ENCODE measurements around the gene PET100.
A peak's percentile ranks its signal among the peaks of the same experiment; 100 is the strongest.

The PET100 gene

GRCh38 chr19:7629347-7630054, at the start of gene PET100, which contains the start of gene XAB2:
TSS of gene PET100 (plus strand) at chr19:7629793. CDS start at chr19:7629834, 41 bp downstream.
TSS of gene XAB2 (minus strand) at chr19:7629545. CDS start at chr19:7629527, 18 bp downstream.
- H3K9me3 ChIP-seq (ENCODE audit: low read length), result no peaks in the 10 kb centered on the region
- peak within 1 kb of the TSS; percentile 90 for H3K4me3 ChIP-seq (ENCODE audit: low read length)
- H2AFZ ChIP-seq (ENCODE audit: low read depth, low read length), result no peak within 1 kb of the TSS
- no peaks in the 10 kb centered on the region for H3K27me3 ChIP-seq (ENCODE audit: insufficient read depth, low read length)
- H3K4me1 ChIP-seq (ENCODE audit: insufficient read depth, low read length), result peaks cover 22% of the 10 kb centered on the region
- peaks cover 20% of the 10 kb centered on the region for H3K36me3 ChIP-seq (ENCODE audit: insufficient read depth, low read length)

- Histone ChIP-seq H3K9me3 (ENCODE audit: low read length) (no peaks in the 10 kb centered on the region), H3K4me1 (ENCODE audit: insufficient read depth, low read length) (no peaks in the 10 kb centered on the region), H3K4me3 (ENCODE audit: low read length) (no peak overlapping the region), H3K36me3 (ENCODE audit: insufficient read depth, low read length) (no peaks in the 10 kb centered on the region), H2AFZ (ENCODE audit: low read depth, low read length) (no peak overlapping the region), H3K27me3 (ENCODE audit: insufficient read depth, low read length) (peaks cover 7% of the 10 kb centered on the region)
Observed at GRCh38 chr19:7582446-7582845, 47.1 kb upstream of the PET100 start.

DNA sequence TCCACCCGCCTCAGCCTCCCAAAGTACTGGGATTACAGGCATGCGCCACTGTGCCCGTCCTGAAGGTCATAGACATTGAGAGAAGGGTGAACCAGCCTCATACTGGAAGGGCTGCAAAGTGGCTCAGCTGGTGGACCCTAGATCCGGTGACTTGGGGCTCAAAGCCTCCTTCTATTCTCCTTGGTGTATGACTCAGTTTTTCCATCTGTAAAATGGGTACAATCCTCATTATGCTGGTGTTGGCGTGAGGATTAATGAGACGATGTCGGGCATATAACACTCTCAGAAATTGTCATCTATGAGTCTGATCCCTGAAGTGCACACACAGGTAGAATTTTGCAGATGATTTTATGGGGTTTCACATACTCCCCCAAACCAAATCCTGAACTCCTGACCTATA, 39.8 kb upstream of the PET100 start:
- peaks cover 3% of the 10 kb centered on the region for H3K27me3 ChIP-seq (ENCODE audit: insufficient read depth, low read length)

DNA sequence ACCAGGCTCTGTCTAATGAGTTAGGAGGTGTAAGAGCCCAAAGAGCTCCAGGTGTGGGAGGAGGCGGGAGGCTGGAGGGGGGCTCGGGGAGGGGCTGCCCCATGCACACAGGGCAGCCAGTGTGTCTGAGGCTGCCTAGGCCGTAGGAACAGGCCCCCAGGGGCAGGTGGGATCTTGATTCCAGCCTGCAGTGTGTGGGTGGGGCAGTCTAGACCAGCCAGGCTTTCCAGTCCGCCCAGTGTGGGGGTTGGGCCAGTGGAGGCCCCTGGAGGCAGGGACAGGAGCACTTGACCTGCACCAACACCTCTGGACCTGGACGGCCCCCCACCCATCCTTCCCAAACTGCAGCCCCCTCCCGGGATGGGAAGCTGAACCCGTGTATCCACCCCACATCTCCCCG, 39.3 kb upstream of the PET100 start:
- Histone ChIP-seq H3K4me1 (ENCODE audit: insufficient read depth, low read length) (no peaks in the 10 kb centered on the region), H3K36me3 (ENCODE audit: insufficient read depth, low read length) (no peaks in the 10 kb centered on the region), H2AFZ (ENCODE audit: low read depth, low read length) (no peak overlapping the region), H3K4me3 (ENCODE audit: low read length) (no peak overlapping the region), H3K9me3 (ENCODE audit: low read length) (no peaks in the 10 kb centered on the region), H3K27me3 (ENCODE audit: insufficient read depth, low read length) (peaks cover 3% of the 10 kb centered on the region)

More for the DNA sequence above, 39.8 kb upstream of the PET100 start:
- Histone ChIP-seq H3K4me1 (ENCODE audit: insufficient read depth, low read length) (no peaks in the 10 kb centered on the region), H2AFZ (ENCODE audit: low read depth, low read length) (no peak overlapping the region), H3K36me3 (ENCODE audit: insufficient read depth, low read length) (no peaks in the 10 kb centered on the region), H3K9me3 (ENCODE audit: low read length) (no peaks in the 10 kb centered on the region), H3K4me3 (ENCODE audit: low read length) (no peak overlapping the region)

DNA sequence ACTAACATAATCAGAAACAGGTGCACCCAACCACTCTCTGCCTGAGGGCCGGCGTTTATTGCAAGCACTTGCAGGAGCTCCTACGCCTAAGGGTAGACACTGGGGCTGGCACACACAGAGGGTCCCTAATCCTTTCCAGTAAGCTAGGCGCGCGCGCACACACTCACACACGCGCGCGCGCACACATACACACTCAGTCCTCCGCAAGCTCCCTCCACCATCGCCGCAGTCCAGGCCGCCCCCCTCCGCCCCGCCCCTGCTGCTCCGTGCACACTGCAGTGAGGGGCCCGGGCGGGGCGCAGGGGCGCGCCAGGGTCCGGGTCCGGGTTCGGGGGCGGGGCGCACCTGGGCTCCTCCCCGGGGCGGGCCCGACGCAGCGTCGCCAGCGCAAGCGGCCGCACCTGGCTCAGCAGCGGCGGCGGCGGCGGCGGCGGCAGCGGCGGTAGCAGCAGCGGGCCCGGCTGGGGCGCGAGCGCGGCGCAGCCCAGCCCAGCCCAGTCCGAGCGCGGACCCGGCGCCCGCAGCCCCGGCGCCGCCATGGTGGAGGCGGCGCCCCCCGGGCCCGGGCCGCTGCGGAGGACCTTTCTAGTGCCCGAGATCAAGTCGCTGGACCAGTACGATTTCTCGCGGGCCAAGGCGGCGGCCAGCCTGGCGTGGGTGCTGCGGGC, 34.0 kb upstream of the PET100 start, which contains the start of gene CAMSAP3:
CAMSAP3 (plus strand) TSS at position 398 of the 668 bp plus-strand sequence; CDS start at position 538, 140 bp downstream.
- Histone ChIP-seq H3K36me3 (ENCODE audit: insufficient read depth, low read length) (no peaks in the 10 kb centered on the region), H3K4me1 (ENCODE audit: insufficient read depth, low read length) (peaks cover 3% of the 10 kb centered on the region), H3K27me3 (ENCODE audit: insufficient read depth, low read length) (peaks cover 3% of the 10 kb centered on the region), H3K4me3 (ENCODE audit: low read length) (peak within 1 kb of the TSS; percentile 56), H2AFZ (ENCODE audit: low read depth, low read length) (peak within 1 kb of the TSS; percentile 84), H3K9me3 (ENCODE audit: low read length) (no peaks in the 10 kb centered on the region)

- H3K4me1 ChIP-seq (ENCODE audit: insufficient read depth, low read length), result peaks cover 3% of the 10 kb centered on the region
- H2AFZ ChIP-seq (ENCODE audit: low read depth, low read length), result no peak overlapping the region
- no peaks in the 10 kb centered on the region for H3K36me3 ChIP-seq (ENCODE audit: insufficient read depth, low read length)
- no peaks in the 10 kb centered on the region for H3K9me3 ChIP-seq (ENCODE audit: low read length)
- peak overlapping the region; percentile 56 for H3K4me3 ChIP-seq (ENCODE audit: low read length)
- peaks cover 3% of the 10 kb centered on the region for H3K27me3 ChIP-seq (ENCODE audit: insufficient read depth, low read length)
Observed at GRCh38 chr19:7596211-7596937, 33.2 kb upstream of the PET100 start.

DNA sequence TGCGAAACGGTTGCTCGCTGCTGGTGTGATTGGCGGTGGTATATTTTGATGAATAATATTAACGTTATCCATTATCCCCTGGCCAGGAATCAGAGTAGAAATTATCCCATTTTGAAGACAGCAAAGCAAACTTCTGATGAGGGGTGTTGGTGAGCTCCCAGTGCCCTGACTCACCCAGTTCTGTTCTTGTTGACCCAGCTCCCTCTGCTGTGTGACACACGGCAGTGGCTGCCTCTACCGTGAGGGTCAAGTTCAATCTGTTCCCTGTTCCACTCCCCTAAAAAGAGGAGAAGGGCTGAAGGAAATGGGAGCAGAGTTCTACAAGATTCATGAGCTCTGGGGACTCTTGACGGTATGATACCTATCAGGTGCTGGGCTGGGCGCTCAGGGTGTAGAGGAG, 31.9 kb upstream of the PET100 start:
- Histone ChIP-seq H3K9me3 (ENCODE audit: low read length) (no peaks in the 10 kb centered on the region), H2AFZ (ENCODE audit: low read depth, low read length) (no peak overlapping the region), H3K27me3 (ENCODE audit: insufficient read depth, low read length) (no peaks in the 10 kb centered on the region), H3K36me3 (ENCODE audit: insufficient read depth, low read length) (no peaks in the 10 kb centered on the region), H3K4me1 (ENCODE audit: insufficient read depth, low read length) (peaks cover 3% of the 10 kb centered on the region), H3K4me3 (ENCODE audit: low read length) (no peak overlapping the region)

- Histone ChIP-seq H3K4me1 (ENCODE audit: insufficient read depth, low read length) (peaks cover 3% of the 10 kb centered on the region), H3K36me3 (ENCODE audit: insufficient read depth, low read length) (no peaks in the 10 kb centered on the region), H3K4me3 (ENCODE audit: low read length) (no peak overlapping the region), H3K27me3 (ENCODE audit: insufficient read depth, low read length) (no peaks in the 10 kb centered on the region), H2AFZ (ENCODE audit: low read depth, low read length) (no peak overlapping the region), H3K9me3 (ENCODE audit: low read length) (no peaks in the 10 kb centered on the region)
Observed at GRCh38 chr19:7598180-7598579, 31.4 kb upstream of the PET100 start.

DNA sequence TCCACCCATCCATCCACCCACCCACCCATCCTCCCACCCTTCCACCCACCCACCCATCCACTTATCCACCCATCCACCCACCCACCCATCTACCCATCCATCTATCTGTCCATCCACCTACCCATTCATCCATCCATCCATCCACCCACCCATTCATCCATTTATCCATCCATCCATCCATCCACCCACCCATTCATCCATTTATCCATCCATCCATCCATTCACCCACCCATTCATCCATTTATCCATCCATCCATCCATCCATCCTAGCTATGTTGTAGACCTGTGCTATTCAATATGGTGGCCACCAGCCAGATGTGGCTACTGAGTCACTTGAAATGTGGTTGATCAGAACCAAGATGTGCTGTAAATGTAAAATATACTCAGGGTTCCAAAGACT, 28.9 kb upstream of the PET100 start:
- no peaks in the 10 kb centered on the region for H3K9me3 ChIP-seq (ENCODE audit: low read length)
- H3K4me1 ChIP-seq (ENCODE audit: insufficient read depth, low read length), result peaks cover 3% of the 10 kb centered on the region
- no peaks in the 10 kb centered on the region for H3K36me3 ChIP-seq (ENCODE audit: insufficient read depth, low read length)
- H2AFZ ChIP-seq (ENCODE audit: low read depth, low read length), result no peak overlapping the region
- no peaks in the 10 kb centered on the region for H3K27me3 ChIP-seq (ENCODE audit: insufficient read depth, low read length)
- H3K4me3 ChIP-seq (ENCODE audit: low read length), result no peak overlapping the region

- Histone ChIP-seq H3K4me3 (ENCODE audit: low read length) (no peak overlapping the region), H3K9me3 (ENCODE audit: low read length) (no peaks in the 10 kb centered on the region), H2AFZ (ENCODE audit: low read depth, low read length) (no peak overlapping the region), H3K27me3 (ENCODE audit: insufficient read depth, low read length) (no peaks in the 10 kb centered on the region), H3K36me3 (ENCODE audit: insufficient read depth, low read length) (no peaks in the 10 kb centered on the region), H3K4me1 (ENCODE audit: insufficient read depth, low read length) (no peaks in the 10 kb centered on the region)
Observed at GRCh38 chr19:7602240-7602934, 27.2 kb upstream of the PET100 start.

DNA sequence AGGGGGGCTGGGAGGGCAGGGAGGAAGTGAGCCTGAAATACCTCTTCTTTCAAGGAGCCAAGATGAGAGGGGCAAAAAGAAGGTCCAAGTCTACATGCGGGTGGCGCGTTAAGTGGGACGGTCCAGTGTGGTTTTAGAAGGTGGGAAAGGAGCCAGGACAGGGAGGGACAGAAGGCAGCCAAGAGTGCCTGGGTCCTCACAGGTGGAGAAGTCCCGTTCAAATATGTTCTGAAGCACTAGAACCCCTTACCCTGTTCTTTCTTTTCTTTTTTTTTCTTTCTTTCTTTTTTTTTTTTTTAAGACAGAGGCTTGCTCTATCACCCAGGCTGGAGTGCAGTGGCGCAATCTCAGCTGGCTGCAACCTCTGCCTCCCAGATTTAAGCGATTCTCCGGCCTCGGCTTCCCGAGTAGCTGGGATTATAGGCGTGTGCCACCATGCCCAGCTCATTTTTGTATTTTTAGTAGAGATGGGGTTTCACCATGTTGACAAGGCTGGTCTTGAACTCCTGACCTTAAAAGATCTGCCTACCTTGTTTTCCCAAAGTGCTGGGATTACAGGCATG, 26.6 kb upstream of the PET100 start:
- no peaks in the 10 kb centered on the region for H3K27me3 ChIP-seq (ENCODE audit: insufficient read depth, low read length)
- H3K4me1 ChIP-seq (ENCODE audit: insufficient read depth, low read length), result no peaks in the 10 kb centered on the region
- peaks cover 2% of the 10 kb centered on the region for H3K36me3 ChIP-seq (ENCODE audit: insufficient read depth, low read length)

GRCh38 chr19:7603919-7604318, 25.7 kb upstream of the PET100 start:
- no peak overlapping the region for H3K4me3 ChIP-seq (ENCODE audit: low read length)

More for the DNA sequence above, 26.6 kb upstream of the PET100 start:
- Histone ChIP-seq H2AFZ (ENCODE audit: low read depth, low read length) (no peak overlapping the region), H3K9me3 (ENCODE audit: low read length) (no peaks in the 10 kb centered on the region), H3K4me3 (ENCODE audit: low read length) (no peak overlapping the region)

More at GRCh38 chr19:7603919-7604318, 25.7 kb upstream of the PET100 start:
- Histone ChIP-seq H3K9me3 (ENCODE audit: low read length) (no peaks in the 10 kb centered on the region), H3K27me3 (ENCODE audit: insufficient read depth, low read length) (no peaks in the 10 kb centered on the region), H3K4me1 (ENCODE audit: insufficient read depth, low read length) (no peaks in the 10 kb centered on the region), H3K36me3 (ENCODE audit: insufficient read depth, low read length) (peaks cover 6% of the 10 kb centered on the region), H2AFZ (ENCODE audit: low read depth, low read length) (no peak overlapping the region)
